ENCODE measurements around the gene E2F3.
A peak's percentile ranks its signal among the peaks of the same experiment; 100 is the strongest.

The E2F3 gene

GRCh38 chr6:20426177-20427082 is 24.8 kb downstream of the E2F3 start:
- no peak for TF ChIP-seq CTCF (IDR thresholded peaks at IDR 0.05; ENCODE audit: borderline replicate concordance, control extremely low read depth, extremely low read depth, insufficient read depth, missing control alignments)
- in situ Hi-C loops (cut with MboI; ENCODE audit: low sequenced_read_pairs, unreplicated experiment): no loop called here
- no peak for DNase-seq (ENCODE audit: low spot score)

GRCh38 chr6:20427856-20428255 is 26.2 kb downstream of the E2F3 start:
- peak; percentile 49 for DNase-seq (ENCODE audit: low spot score)
- in situ Hi-C loops (cut with MboI; ENCODE audit: low sequenced_read_pairs, unreplicated experiment): no loop called here
- no peak for TF ChIP-seq CTCF (IDR thresholded peaks at IDR 0.05; ENCODE audit: borderline replicate concordance, control extremely low read depth, extremely low read depth, insufficient read depth, missing control alignments)

GRCh38 chr6:20432692-20433091 is 31.0 kb downstream of the E2F3 start:
- TF ChIP-seq CTCF (IDR thresholded peaks at IDR 0.05; ENCODE audit: borderline replicate concordance, control extremely low read depth, extremely low read depth, insufficient read depth, missing control alignments): no peak
- in situ Hi-C loops (cut with MboI; ENCODE audit: low sequenced_read_pairs, unreplicated experiment): no loop called here
- no peak for DNase-seq (ENCODE audit: low spot score)

GRCh38 chr6:20433321-20433720 is 31.6 kb downstream of the E2F3 start:
- TF ChIP-seq CTCF (IDR thresholded peaks at IDR 0.05; ENCODE audit: borderline replicate concordance, control extremely low read depth, extremely low read depth, insufficient read depth, missing control alignments): no peak
- in situ Hi-C loops (cut with MboI; ENCODE audit: low sequenced_read_pairs, unreplicated experiment): no loop called here
- no peak for DNase-seq (ENCODE audit: low spot score)

- in situ Hi-C loops (cut with MboI; ENCODE audit: low sequenced_read_pairs, unreplicated experiment): no loop called here
Observed at GRCh38 chr6:20433929-20434328, 32.2 kb downstream of the E2F3 start.

GRCh38 chr6:20434766-20435165 is 33.1 kb downstream of the E2F3 start:
- in situ Hi-C loops (cut with MboI; ENCODE audit: low sequenced_read_pairs, unreplicated experiment): no loop called here
- DNase-seq (ENCODE audit: low spot score): no peak
- TF ChIP-seq CTCF (IDR thresholded peaks at IDR 0.05; ENCODE audit: borderline replicate concordance, control extremely low read depth, extremely low read depth, insufficient read depth, missing control alignments): no peak

More at GRCh38 chr6:20433929-20434328, 32.2 kb downstream of the E2F3 start:
- no peak for TF ChIP-seq CTCF (IDR thresholded peaks at IDR 0.05; ENCODE audit: borderline replicate concordance, control extremely low read depth, extremely low read depth, insufficient read depth, missing control alignments)
- no peak for DNase-seq (ENCODE audit: low spot score)
